Measurements from ENCODE around the gene SNX8. TPM values are rescaled to one million over a fixed set of nuclear protein-coding genes. Genes with fewer than 3 reads are reported as not detected.

The SNX8 gene
- total RNA-seq, 1 experiment from 2014 or later = 139 TPM

DNA sequence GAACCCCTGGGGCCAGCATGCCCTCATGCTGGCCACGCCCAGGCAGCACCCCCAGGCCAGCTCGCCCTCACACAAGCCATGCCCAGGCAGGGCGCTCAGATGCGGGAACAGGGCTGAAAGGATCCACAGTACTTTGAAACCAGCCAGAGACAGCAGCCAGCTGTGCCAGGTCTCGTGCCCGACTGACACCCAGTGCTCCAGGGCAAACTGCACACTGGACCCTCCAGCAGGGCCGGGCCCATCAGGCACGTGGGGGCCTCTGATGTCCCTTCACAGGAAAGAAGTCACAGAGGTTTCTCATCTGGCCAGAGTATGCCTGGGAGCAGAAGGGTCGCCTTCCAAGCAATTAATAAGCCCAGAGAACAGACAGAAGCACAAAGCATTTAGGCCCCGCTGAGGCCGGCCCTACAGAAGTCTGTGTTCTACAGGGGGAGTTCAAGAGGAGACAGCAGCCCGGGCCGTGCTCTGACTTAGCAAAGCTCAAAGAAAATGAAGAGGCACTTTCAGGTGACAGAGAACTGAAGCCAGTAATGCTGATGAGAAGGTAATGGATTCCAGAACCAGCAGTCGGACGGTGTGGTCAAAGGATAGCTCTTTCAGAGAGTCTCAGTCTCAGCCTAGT lies 102.9 kb downstream of the SNX8 start:
- DNase-seq (ENCODE audit: low read depth, low spot score) = no peak
- ChIA-PET POLR2A (no interaction called here), CTCF (no interaction called here)
- TF ChIP-seq POLR2AphosphoS5 (IDR thresholded peaks at IDR 0.05; ENCODE audit: low read depth, low read length) (no peak), SIN3A (IDR thresholded peaks at IDR 0.05; ENCODE audit: borderline replicate concordance, insufficient read depth, low read depth, low read length) (no peak), TCF7L2 (IDR thresholded peaks at IDR 0.05; ENCODE audit: low read depth, low read length) (no peak)
- TF ChIP-seq, protein P1, sequence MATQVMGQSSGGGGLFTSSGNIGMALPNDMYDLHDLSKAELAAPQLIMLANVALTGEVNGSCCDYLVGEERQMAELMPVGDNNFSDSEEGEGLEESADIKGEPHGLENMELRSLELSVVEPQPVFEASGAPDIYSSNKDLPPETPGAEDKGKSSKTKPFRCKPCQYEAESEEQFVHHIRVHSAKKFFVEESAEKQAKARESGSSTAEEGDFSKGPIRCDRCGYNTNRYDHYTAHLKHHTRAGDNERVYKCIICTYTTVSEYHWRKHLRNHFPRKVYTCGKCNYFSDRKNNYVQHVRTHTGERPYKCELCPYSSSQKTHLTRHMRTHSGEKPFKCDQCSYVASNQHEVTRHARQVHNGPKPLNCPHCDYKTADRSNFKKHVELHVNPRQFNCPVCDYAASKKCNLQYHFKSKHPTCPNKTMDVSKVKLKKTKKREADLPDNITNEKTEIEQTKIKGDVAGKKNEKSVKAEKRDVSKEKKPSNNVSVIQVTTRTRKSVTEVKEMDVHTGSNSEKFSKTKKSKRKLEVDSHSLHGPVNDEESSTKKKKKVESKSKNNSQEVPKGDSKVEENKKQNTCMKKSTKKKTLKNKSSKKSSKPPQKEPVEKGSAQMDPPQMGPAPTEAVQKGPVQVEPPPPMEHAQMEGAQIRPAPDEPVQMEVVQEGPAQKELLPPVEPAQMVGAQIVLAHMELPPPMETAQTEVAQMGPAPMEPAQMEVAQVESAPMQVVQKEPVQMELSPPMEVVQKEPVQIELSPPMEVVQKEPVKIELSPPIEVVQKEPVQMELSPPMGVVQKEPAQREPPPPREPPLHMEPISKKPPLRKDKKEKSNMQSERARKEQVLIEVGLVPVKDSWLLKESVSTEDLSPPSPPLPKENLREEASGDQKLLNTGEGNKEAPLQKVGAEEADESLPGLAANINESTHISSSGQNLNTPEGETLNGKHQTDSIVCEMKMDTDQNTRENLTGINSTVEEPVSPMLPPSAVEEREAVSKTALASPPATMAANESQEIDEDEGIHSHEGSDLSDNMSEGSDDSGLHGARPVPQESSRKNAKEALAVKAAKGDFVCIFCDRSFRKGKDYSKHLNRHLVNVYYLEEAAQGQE (IDR thresholded peaks at IDR 0.05; ENCODE audit: insufficient read depth in 1 of 2, low read depth in 2 of 2, low read length in 1 of 2) = no peak
- TF ChIP-seq, protein P2, sequence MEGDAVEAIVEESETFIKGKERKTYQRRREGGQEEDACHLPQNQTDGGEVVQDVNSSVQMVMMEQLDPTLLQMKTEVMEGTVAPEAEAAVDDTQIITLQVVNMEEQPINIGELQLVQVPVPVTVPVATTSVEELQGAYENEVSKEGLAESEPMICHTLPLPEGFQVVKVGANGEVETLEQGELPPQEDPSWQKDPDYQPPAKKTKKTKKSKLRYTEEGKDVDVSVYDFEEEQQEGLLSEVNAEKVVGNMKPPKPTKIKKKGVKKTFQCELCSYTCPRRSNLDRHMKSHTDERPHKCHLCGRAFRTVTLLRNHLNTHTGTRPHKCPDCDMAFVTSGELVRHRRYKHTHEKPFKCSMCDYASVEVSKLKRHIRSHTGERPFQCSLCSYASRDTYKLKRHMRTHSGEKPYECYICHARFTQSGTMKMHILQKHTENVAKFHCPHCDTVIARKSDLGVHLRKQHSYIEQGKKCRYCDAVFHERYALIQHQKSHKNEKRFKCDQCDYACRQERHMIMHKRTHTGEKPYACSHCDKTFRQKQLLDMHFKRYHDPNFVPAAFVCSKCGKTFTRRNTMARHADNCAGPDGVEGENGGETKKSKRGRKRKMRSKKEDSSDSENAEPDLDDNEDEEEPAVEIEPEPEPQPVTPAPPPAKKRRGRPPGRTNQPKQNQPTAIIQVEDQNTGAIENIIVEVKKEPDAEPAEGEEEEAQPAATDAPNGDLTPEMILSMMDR (IDR thresholded peaks at IDR 0.05) = no peak
- no peaks in the 10 kb centered on the region for H3K4me1 ChIP-seq (ENCODE audit: control insufficient read depth, insufficient read depth, low read length)
- H3K27me3 ChIP-seq (ENCODE audit: control insufficient read depth, insufficient read depth, low read length) = no peaks in the 10 kb centered on the region
- ATAC-seq = no peak
- no TSS peak for BruUV-seq (replicated peaks)
- in situ Hi-C loops (cut with HindIII; ENCODE audit: low pct_unique_long_range_greater_than_20kb, low sequenced_read_pairs) = no loop called here
- H3K36me3 ChIP-seq (ENCODE audit: control insufficient read depth, insufficient read depth, low read length) = peaks cover 9% of the 10 kb centered on the region
- H3K9me3 ChIP-seq (ENCODE audit: control insufficient read depth, insufficient read depth, low read depth, low read length) = no peaks in the 10 kb centered on the region
- H3K27ac ChIP-seq (ENCODE audit: low read length) = no peak overlapping the region
- no peak overlapping the region for H3K4me3 ChIP-seq (ENCODE audit: low read depth in 2 of 2, low read length in 2 of 2)
- intact Hi-C loops (cut with micrococcal nuclease; ENCODE audit: unreplicated experiment) = no loop called here

DNA sequence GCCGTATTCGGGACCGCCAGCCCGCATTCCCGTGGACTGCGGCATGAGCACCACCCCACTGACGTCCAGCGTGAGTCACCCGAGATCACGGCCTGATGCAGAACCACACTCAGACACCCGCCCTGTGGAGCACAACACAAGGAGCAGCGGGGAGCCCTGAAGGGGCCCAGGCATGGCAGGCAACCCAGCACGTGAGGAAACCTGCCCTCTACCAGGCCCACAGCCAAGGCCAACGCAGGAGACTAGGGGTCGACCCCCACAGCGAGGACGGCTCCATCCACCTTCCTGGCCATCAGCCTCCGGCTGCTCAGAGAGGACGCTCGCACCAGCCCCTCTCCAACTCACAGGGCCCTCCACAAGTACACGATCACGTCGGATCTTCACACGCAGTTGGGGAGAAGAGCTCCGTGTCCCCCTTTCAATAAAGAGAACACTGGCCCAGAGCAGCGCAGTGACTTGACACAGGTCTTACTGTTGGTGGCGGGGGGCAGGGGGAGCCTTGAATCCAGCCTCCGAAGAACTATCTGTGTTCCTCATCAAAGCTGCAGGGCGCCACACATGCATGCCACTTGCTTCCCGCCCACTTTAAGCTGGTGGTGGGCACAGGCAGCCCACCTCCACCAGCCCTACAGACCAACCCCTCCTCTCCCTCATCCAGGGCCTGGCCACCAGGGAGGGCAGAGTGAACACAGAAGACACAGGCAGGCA lies 103.5 kb downstream of the SNX8 start:
- TF ChIP-seq, protein P2 (IDR thresholded peaks at IDR 0.05) = no peak
- TF ChIP-seq POLR2AphosphoS5 (IDR thresholded peaks at IDR 0.05; ENCODE audit: low read depth, low read length) (no peak), TCF7L2 (IDR thresholded peaks at IDR 0.05; ENCODE audit: low read depth, low read length) (no peak), SIN3A (IDR thresholded peaks at IDR 0.05; ENCODE audit: borderline replicate concordance, insufficient read depth, low read depth, low read length) (no peak)
- TF ChIP-seq, protein P1 (IDR thresholded peaks at IDR 0.05; ENCODE audit: insufficient read depth in 1 of 2, low read depth in 2 of 2, low read length in 1 of 2) = no peak
- no peaks in the 10 kb centered on the region for H3K27me3 ChIP-seq (ENCODE audit: control insufficient read depth, insufficient read depth, low read length)
- ChIA-PET POLR2A (no interaction called here), CTCF (no interaction called here)
- no peak overlapping the region for H3K4me3 ChIP-seq (ENCODE audit: low read depth in 2 of 2, low read length in 2 of 2)
- intact Hi-C loops (cut with micrococcal nuclease; ENCODE audit: unreplicated experiment) = no loop called here
- in situ Hi-C loops (cut with HindIII; ENCODE audit: low pct_unique_long_range_greater_than_20kb, low sequenced_read_pairs) = no loop called here
- H3K9me3 ChIP-seq (ENCODE audit: control insufficient read depth, insufficient read depth, low read depth, low read length) = no peaks in the 10 kb centered on the region
- no peak for ATAC-seq
- BruUV-seq (replicated peaks) = no TSS peak
- H3K36me3 ChIP-seq (ENCODE audit: control insufficient read depth, insufficient read depth, low read length) = peaks cover 9% of the 10 kb centered on the region
- no peak for DNase-seq (ENCODE audit: low read depth, low spot score)
- H3K4me1 ChIP-seq (ENCODE audit: control insufficient read depth, insufficient read depth, low read length) = no peaks in the 10 kb centered on the region
- no peak overlapping the region for H3K27ac ChIP-seq (ENCODE audit: low read length)
